Measurements from ENCODE around the gene ZNF768.

GRCh38 chr16:30557707-30557956, 31.3 kb upstream of the ZNF768 start:
- TF ChIP-seq, protein P1, sequence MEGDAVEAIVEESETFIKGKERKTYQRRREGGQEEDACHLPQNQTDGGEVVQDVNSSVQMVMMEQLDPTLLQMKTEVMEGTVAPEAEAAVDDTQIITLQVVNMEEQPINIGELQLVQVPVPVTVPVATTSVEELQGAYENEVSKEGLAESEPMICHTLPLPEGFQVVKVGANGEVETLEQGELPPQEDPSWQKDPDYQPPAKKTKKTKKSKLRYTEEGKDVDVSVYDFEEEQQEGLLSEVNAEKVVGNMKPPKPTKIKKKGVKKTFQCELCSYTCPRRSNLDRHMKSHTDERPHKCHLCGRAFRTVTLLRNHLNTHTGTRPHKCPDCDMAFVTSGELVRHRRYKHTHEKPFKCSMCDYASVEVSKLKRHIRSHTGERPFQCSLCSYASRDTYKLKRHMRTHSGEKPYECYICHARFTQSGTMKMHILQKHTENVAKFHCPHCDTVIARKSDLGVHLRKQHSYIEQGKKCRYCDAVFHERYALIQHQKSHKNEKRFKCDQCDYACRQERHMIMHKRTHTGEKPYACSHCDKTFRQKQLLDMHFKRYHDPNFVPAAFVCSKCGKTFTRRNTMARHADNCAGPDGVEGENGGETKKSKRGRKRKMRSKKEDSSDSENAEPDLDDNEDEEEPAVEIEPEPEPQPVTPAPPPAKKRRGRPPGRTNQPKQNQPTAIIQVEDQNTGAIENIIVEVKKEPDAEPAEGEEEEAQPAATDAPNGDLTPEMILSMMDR (conservative IDR thresholded peaks at IDR 0.05; ENCODE audit: low read depth in 2 of 2) = no peak; a peak in 1 of 4 replicates
- TF ChIP-seq POLR2AphosphoS5 (IDR thresholded peaks at IDR 0.05; ENCODE audit: low read depth) (no peak), ZNF331 (CRISPR knock-in tag; IDR thresholded peaks at IDR 0.05; ENCODE audit: low read depth) (no peak), EZH2 (IDR thresholded peaks at IDR 0.05; ENCODE audit: low read depth, unreplicated experiment) (no peak), JUNB (IDR thresholded peaks at IDR 0.05; ENCODE audit: unreplicated experiment) (no peak)

All from GM23338 (cell line).